ENCODE data around the gene FAM20C.

DNA sequence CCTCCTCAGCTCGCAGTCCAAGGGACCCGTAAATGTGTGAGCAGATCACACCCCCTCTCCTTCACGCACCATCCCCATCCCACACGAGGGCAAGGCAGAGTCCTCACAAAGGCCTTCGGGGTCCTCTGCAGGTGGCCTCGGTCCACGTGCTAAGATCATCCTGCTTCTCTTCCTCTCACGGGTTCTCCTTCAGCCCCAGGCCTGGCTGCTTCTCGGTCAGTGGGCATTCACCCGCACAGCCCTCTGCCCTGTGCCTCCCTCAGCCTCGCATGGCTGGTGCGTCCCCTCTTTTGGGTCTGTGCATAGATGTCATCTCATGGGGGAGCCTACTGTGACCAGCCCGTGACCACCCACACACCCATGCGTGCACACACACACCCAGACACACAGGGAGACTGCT lies 80.3 kb downstream of the FAM20C start:
- no peak for TF ChIP-seq CTCF (IDR thresholded peaks at IDR 0.05 in 2 of 3, conservative IDR thresholded peaks at IDR 0.05 in 1 of 3; ENCODE audit: control insufficient read depth in 2 of 3, extremely low read depth in 1 of 3, insufficient read depth in 1 of 3, low read depth in 3 of 3, low read length in 3 of 3)
- TF ChIP-seq MEF2A (IDR thresholded peaks at IDR 0.05; ENCODE audit: insufficient read depth, low read depth, low read length), result no peak
- TF ChIP-seq POLR2AphosphoS5 (IDR thresholded peaks at IDR 0.05; ENCODE audit: low read length), result no peak
- no peak for TF ChIP-seq ESRRA (IDR thresholded peaks at IDR 0.05; ENCODE audit: low read length)
- no peak for TF ChIP-seq JUNB (IDR thresholded peaks at IDR 0.05)
- TF ChIP-seq ETV6 (conservative IDR thresholded peaks at IDR 0.05 in 1 of 2, IDR thresholded peaks at IDR 0.05 in 1 of 2; ENCODE audit: borderline replicate concordance in 1 of 2, low read depth in 1 of 2), result no peak
- no peak for TF ChIP-seq EZH2 (IDR thresholded peaks at IDR 0.05; ENCODE audit: borderline replicate concordance, control insufficient read depth, low read depth, low read length)
- TF ChIP-seq ZSCAN29 (IDR thresholded peaks at IDR 0.05), result no peak
- no peak for TF ChIP-seq BHLHE40 (IDR thresholded peaks at IDR 0.05; ENCODE audit: borderline replicate concordance in 1 of 2, low read depth in 2 of 2, low read length in 1 of 2)
- TF ChIP-seq SIX5 (IDR thresholded peaks at IDR 0.05; ENCODE audit: low read depth, low read length, severe bottlenecking), result no peak
- TF ChIP-seq RAD21 (IDR thresholded peaks at IDR 0.05; ENCODE audit: insufficient read depth, low read depth, low read length), result no peak
- TF ChIP-seq NRF1 (conservative IDR thresholded peaks at IDR 0.05; ENCODE audit: low read depth, low read length), result no peak
- TF ChIP-seq SP1 (IDR thresholded peaks at IDR 0.05; ENCODE audit: low read depth, low read length), result no peak
